Hepatocyte (in vitro differentiated cells): ENCODE results near the gene AOPEP.

ENCODE experiments used
- CTCF ChIP-seq: fragments of 200-600 bp; sonication (generic); IDR thresholded peaks from 2 replicates; pipeline ENCODE4 v1.5.1; 2016; ENCODE audit warnings: antibody characterized with exemption, mild to moderate bottlenecking; ENCODE audit not compliant: poor library complexity
- EZH2 ChIP-seq: fragments of 200-600 bp; sonication (generic); IDR thresholded peaks from 2 replicates; pipeline ENCODE4 v1.6.1; 2016; ENCODE audit warnings: antibody characterized with exemption, mild to moderate bottlenecking, borderline replicate concordance
- EZH2phosphoT487 ChIP-seq: fragments of 200-600 bp; sonication (generic); IDR thresholded peaks from one replicate; pipeline ENCODE4 v1.6.1; 2018; ENCODE audit warnings: antibody characterized with exemption, mild to moderate bottlenecking, low read depth, moderate library complexity; ENCODE audit not compliant: unreplicated experiment, severe bottlenecking

- TF ChIP-seq CTCF = no peak
- TF ChIP-seq EZH2 = no peak
- no peak for TF ChIP-seq EZH2phosphoT487
These were observed 32.4 kb downstream of the AOPEP start for GRCh38 chr9:94758880-94759279.
